Epithelial cell of proximal tubule (primary cell): ENCODE measurements around the gene DIAPH2. TPM values are rescaled to one million over a fixed set of nuclear protein-coding genes. Genes with fewer than 3 reads are reported as not detected.

Source experiments
- DNase-seq: peaks from one replicate; pipeline ENCODE4 v3.0.0-alpha.2; 2011; ENCODE audit warnings: low read depth
- H3K4me3 ChIP-seq: 2 replicates; pipeline ENCODE4 v1.5.1; 2011; ENCODE audit warnings: low read depth, mild to moderate bottlenecking, low read length
- total RNA-seq: library from RNA; depleted of rRNA; stranded (reverse); fragments of >200 nt; gene quantifications from 2 replicates; pipeline ENCODE4 v1.2.3, GENCODE V29; 2015
- TF ChIP-seq, protein P1 (sequence below): conservative IDR thresholded peaks from 2 replicates; pipeline ENCODE4 v1.5.1; 2012; ENCODE audit warnings: low read depth, mild to moderate bottlenecking, low read length

Gene DIAPH2
- total RNA-seq, 1 donor from 2014 or later: 15.1 TPM

DNA sequence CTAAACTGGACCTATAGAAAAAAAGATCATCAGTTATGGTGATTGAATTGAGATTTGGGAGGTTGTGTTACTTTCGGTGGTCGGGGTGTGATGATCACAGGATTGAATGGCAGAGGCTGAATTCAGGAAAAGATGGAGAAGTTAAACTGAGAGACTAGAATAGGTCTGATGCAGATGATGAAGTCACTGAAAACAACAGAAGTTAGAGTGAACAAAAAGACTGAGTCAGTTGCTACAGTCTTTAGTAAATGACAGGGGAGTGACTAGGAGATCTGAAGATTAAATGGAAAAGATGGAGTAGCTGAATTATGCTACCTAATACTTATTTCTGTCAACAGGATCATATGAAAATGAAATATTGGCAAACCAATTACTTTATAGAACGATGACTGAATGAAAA is 362.2 kb downstream of the DIAPH2 start:
- DNase-seq: no peak
- TF ChIP-seq, protein P1, sequence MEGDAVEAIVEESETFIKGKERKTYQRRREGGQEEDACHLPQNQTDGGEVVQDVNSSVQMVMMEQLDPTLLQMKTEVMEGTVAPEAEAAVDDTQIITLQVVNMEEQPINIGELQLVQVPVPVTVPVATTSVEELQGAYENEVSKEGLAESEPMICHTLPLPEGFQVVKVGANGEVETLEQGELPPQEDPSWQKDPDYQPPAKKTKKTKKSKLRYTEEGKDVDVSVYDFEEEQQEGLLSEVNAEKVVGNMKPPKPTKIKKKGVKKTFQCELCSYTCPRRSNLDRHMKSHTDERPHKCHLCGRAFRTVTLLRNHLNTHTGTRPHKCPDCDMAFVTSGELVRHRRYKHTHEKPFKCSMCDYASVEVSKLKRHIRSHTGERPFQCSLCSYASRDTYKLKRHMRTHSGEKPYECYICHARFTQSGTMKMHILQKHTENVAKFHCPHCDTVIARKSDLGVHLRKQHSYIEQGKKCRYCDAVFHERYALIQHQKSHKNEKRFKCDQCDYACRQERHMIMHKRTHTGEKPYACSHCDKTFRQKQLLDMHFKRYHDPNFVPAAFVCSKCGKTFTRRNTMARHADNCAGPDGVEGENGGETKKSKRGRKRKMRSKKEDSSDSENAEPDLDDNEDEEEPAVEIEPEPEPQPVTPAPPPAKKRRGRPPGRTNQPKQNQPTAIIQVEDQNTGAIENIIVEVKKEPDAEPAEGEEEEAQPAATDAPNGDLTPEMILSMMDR: no peak
- H3K4me3 ChIP-seq: no peak overlapping the region

GRCh38 chrX:97050392-97050791 is 365.8 kb downstream of the DIAPH2 start:
- no peak overlapping the region for H3K4me3 ChIP-seq
- TF ChIP-seq, protein P1: no peak
- no peak for DNase-seq

GRCh38 chrX:97057349-97057909 is 372.8 kb downstream of the DIAPH2 start:
- H3K4me3 ChIP-seq: no peak overlapping the region
- TF ChIP-seq, protein P1: no peak
- no peak for DNase-seq

DNA sequence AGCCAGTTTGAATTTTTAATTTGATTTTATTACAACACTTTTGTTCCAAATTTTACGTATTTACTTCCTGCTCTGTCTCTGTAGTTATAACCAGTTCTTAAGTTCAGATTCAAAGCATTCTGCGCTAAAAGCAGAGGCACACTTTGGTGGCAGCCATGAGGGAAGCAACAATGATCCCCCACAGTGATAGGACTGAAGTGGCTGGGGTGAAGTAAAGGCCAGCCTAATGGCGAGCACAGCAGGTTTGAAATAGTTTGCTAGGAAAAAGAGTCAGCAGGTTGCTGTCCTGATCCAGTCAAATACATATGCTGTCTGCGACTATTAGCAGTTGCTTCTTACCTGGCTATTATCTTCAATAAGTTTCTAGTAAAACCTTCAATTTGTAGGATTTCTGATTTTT is 375.4 kb downstream of the DIAPH2 start:
- no peak for DNase-seq
- TF ChIP-seq, protein P1: no peak
- no peak overlapping the region for H3K4me3 ChIP-seq

DNA sequence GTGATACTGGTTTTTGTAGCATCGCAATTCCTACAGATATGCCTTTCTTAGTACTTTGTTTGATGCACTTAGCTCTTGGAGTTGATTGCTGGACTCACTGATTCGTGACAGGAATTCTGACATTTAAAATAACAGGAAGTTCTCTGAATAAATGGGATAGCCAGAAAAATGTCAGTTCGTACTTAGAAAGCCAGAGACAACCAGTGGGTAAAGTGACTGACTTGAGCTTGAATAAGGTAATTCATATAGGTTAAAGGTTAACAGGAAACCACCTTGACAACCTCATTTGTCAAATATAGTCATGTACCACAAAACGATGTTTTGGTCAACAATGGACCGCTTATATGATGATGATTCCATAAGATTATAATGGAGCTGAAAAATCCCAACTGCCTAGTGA is 380.4 kb downstream of the DIAPH2 start:
- TF ChIP-seq, protein P1: no peak
- no peak for DNase-seq
- no peak overlapping the region for H3K4me3 ChIP-seq

GRCh38 chrX:97065973-97066372 is 381.3 kb downstream of the DIAPH2 start:
- no peak for DNase-seq
- TF ChIP-seq, protein P1: no peak
- no peak overlapping the region for H3K4me3 ChIP-seq

- H3K4me3 ChIP-seq: no peak overlapping the region
- DNase-seq: no peak
- TF ChIP-seq, protein P1: no peak
Observed at GRCh38 chrX:97066381-97066780, 381.7 kb downstream of the DIAPH2 start.
